DOHH2 (cell line): ENCODE results near the gene AMIGO3.
"Not testable (repeated sequence)": the region's sequence is repeated elsewhere in the genome, so short reads cannot be mapped to it uniquely, and the experiment has no call there.

Experiments
- EZH2phosphoT487 ChIP-seq: fragments of 200-600 bp; sonication (generic); IDR thresholded peaks from 2 replicates; pipeline ENCODE4 v1.6.1; 2017; ENCODE audit warnings: borderline replicate concordance, mild to moderate bottlenecking, antibody characterized with exemption, low read length, moderate library complexity, mixed read lengths
- TF ChIP-seq, protein P1 (sequence below): fragments of 200-600 bp; sonication (generic); IDR thresholded peaks from one replicate; pipeline ENCODE4 v1.5.1; 2014; ENCODE audit warnings: antibody characterized with exemption, mild to moderate bottlenecking, low read depth, low read length; ENCODE audit not compliant: poor library complexity, severe bottlenecking

DNA sequence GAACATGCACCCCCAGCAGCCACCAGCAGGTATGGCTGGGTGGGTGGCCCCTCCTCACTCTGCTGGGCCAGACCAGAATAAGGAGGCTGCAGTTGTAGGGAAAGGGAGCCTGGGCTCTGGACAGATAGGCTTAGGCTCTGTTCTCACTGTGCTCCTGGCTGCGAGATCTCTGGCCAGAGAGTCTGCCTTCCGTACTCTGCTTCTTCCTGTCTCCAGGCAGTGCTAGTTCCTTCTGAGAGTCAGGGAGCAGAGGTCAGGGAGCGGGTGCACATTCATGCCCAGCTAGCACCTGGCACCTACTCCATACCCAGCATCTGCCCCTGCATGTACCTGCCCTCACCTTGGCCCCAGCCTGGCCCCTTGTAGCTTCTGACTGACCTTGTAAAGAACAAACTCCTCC lies 28.0 kb downstream of the AMIGO3 start:
- TF ChIP-seq, protein P1, sequence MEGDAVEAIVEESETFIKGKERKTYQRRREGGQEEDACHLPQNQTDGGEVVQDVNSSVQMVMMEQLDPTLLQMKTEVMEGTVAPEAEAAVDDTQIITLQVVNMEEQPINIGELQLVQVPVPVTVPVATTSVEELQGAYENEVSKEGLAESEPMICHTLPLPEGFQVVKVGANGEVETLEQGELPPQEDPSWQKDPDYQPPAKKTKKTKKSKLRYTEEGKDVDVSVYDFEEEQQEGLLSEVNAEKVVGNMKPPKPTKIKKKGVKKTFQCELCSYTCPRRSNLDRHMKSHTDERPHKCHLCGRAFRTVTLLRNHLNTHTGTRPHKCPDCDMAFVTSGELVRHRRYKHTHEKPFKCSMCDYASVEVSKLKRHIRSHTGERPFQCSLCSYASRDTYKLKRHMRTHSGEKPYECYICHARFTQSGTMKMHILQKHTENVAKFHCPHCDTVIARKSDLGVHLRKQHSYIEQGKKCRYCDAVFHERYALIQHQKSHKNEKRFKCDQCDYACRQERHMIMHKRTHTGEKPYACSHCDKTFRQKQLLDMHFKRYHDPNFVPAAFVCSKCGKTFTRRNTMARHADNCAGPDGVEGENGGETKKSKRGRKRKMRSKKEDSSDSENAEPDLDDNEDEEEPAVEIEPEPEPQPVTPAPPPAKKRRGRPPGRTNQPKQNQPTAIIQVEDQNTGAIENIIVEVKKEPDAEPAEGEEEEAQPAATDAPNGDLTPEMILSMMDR = not testable (repeated sequence)
- TF ChIP-seq EZH2phosphoT487 = not testable (repeated sequence)
